ENCODE measurements around the gene ZNF426.
"Not testable (repeated sequence)": the region's sequence is repeated elsewhere in the genome, so short reads cannot be mapped to it uniquely, and the experiment has no call there.

The ZNF426 gene

GRCh38 chr19:9538183-9539058, at the start of gene ZNF426:
ZNF426 (minus strand) TSS chr19:9538645; CDS start chr19:9536232, 2,413 bp downstream.
- peak; percentile 84 for DNase-seq

DNA sequence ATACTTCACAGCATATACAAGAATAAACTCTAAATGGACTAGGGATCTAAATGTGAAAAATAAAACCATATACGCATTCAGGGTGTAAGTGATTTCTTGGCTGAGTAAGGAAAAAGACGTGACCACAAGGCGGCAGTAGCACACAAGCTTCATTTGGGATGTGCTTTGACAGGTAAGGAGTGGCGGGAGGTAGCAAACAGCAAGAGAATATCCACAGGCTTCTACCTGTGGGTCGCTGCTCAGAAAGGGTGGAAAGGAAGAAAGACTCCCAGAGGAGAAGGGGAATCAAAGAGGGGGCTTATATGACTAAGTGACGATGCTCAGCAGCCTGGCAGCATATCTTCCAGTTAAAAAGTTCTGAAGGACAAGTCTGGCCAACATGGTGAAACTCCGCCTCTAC, 48.3 kb upstream of the ZNF426 start:
- DNase-seq = peak; percentile 83

DNA sequence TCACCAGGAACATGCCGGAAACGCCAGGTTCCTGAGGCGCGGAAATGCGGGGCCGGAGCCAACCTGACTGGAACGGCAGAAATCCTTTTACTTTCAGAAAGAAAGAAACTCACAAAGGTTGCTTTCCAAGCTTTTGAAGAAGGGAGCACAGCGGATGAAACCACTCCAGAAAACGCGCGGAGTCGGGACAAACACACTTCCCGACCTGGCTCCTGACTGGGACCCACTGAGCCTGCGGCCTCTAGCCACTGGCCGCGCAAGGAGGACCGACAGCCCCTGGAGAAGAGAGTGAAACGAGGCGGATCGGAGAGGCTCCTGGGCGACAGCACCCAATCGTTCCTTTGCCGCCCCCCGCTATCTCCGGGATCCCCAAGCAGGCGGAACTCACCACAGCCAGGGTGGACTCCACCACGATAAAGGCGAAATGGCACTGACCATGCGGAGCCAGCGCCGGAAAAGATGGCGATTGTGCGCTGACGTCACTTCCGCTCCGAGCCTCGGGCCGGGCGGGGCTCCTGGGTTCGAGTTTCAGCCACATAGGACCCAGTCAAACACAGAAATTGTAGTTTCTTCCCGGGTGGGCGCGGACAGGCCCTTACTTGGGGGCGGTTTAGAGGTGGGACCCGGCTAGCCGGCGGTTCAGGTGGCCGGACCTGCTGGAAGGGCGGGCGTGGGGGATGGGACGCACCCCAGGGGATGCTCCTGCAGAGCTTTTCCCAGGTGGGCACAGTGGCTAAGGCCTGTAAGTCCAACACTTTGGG, 45.8 kb upstream of the ZNF426 start, which contains the start of gene ZNF121:
Gene ZNF121 (minus strand): TSS at position 432 of the 761 bp plus-strand sequence. CDS start 16,407 bp downstream, outside the sequence.
- peak; percentile 82 for DNase-seq

GRCh38 chr19:9582081-9582725, 43.8 kb upstream of the ZNF426 start:
- not testable (repeated sequence) for DNase-seq

- no peak for DNase-seq
These were observed 42.3 kb upstream of the ZNF426 start for GRCh38 chr19:9580728-9581127.

DNA sequence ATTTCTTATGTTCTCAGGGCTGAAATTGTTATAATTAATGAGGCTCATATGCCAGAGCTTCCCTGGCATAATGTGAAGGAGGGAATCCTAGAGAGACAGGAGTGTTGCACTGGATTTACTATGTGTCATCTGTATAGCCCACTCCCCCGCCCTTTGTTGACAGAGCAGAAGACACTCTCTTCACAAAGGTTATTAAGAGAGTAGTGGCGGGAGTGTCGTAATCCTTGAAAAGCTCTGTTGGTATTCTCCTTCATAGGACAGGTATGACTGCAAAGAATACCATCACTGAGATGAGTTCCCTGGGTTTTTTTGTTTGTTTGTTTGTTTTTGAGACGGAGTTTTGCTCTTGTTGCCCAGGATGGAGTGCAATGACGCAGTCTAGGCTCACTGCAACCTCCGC, 31.8 kb upstream of the ZNF426 start:
- no peak for DNase-seq

DNA sequence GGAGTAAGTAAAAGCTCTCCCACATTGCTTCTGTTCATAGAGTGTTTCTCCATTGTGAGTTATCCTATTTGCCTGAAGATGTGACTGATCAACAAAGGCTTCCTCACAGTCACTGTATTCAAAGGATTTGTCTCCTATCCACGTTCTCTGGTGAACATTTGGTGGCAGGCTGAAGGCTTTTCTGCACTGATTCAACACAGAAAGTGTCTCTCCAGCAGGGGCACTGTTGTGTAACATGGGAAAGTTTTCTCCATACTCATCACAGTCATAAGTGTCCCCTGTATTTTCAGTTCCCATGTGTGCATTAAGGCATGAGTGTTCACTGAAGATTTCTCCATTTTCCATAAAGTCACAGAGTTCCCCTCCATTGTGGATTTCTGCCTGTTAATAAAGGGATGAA, 28.3 kb upstream of the ZNF426 start:
- no peak for DNase-seq

DNA sequence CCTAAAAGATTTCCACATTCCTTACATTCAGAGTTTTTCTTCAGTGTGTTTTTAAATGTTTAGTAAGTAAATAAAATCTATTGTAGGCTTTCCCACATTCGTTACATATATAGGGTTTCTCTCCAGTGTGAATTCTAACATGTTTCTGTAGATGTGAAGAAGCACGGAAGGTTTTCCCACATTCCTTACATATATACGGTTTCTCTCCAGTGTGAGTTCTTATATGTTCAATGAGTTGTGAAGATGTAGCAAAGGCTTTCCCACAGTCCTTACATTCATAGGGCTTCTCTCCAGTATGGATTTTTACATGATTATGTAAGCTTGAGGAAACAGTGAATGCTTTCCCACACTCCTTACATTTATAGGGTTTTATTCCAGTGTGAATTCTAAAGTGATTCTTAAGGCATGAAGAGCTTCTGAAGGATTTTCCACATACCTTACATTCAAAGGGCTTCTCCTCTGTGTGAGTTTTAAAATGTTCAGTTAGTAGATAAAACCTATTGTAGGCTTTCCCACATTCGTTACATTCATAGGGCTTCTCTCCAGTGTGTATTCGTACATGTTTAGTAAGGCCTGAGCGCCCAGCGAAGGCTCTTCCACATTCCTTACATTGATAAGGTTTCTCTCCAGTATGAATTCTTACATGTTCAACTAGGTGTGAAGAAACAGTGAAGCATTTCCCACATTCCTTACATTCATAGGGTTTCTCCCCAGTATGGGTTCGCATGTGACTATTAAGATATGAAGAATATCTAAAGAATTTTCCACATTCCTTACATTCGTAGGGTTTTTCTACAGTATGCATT, 27.7 kb upstream of the ZNF426 start:
- DNase-seq = no peak

- DNase-seq = no peak
These were observed 14.3 kb upstream of the ZNF426 start for GRCh38 chr19:9552536-9553274.

DNA sequence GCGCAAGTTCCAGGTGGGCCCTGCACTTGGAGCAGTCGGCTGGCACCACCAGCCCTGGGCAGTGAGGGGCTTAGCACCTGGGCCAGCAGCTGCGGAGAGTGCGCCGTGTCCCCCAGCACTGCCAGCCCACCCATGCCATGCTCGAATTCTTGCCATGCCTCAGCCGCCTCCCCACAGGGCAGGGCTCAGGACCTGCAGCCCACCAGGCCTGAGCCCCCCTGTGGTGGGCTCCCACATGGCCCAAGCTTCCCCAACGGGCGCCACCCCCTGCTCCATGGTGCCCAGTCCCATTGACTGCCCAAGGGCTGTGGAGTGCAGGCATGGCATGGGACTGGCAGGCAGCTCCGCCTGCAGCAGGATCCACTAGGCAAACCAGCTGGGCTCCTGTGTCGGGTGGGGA, 9.4 kb upstream of the ZNF426 start:
- DNase-seq = no peak

- not testable (repeated sequence) for DNase-seq
These were observed 2.8 kb upstream of the ZNF426 start for GRCh38 chr19:9541281-9541680.

GRCh38 chr19:9539921-9540320, 1.5 kb upstream of the ZNF426 start:
- not testable (repeated sequence) for DNase-seq

DNA sequence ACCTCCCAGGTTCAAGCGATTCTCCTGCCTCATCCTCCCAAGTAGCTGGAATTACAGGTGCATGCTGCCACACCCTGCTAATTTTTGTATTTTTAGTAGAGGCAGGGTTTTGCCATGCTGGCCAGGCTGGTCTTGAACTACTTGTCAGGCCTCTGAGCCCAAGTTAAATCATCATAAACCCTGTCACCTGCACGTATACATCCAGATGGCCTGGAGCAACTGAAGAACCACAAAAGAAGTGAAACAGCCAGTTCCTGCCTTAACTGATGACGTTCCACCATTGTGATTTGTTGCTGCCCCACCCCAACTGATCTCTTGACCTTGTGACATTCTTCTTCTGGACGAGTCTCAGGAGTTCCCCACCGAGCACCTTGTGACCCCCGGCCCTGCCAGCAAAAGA, 756 bp upstream of the ZNF426 start:
- DNase-seq = not testable (repeated sequence)

GRCh38 chr19:9535934-9536333, 2.5 kb downstream of the ZNF426 start:
- no peak for DNase-seq

GRCh38 chr19:9531933-9532332, 6.5 kb downstream of the ZNF426 start:
- DNase-seq = no peak

DNA sequence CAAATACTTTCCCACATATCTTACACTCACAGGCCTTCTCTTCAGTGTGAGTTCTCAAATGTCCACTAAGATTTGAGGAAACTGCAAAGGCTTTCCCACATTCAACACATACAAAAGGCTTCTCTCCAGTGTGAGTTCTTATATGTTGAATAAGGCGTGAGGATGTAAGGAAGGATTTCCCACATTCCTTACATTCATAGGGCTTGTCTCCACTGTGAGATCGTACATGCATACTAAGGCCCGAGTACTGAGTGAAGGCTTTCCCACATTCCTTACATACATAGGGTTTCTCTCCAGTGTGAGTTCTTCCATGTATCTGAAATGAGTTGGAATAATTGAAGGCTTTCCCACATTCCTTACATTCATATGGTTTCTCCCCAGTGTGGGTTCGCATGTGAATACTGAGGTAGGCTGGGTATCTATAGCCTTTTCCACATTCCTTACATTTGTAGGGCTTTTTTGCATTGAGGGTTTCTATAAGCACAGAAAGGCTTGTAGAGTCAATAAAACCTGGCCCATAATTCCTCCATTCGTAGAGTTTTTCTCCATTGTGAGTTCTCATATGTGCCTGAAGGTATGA, 9.6 kb downstream of the ZNF426 start:
- DNase-seq = no peak

- DNase-seq = no peak
These were observed 14.5 kb downstream of the ZNF426 start for GRCh38 chr19:9523885-9524474.

DNA sequence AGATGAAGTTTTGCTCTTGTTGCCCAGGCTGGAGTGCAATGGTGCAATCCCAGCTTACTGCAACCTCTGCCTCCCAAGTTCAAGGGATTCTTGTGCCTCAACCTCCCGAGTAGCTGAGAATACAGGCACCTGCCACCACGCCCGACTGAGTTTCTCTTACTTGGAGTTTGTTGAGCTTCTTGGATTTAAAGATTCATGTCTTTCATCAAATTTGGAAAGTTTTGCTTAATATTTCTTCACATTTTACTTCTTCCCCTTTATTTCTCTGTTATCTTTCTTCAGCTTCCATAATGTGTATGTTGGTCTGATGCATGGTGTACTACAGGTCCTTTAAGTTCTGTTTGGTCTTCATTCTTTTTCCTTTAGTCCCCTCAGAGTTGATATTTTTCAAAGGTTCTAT, 31.2 kb downstream of the ZNF426 start:
- no peak for DNase-seq

DNA sequence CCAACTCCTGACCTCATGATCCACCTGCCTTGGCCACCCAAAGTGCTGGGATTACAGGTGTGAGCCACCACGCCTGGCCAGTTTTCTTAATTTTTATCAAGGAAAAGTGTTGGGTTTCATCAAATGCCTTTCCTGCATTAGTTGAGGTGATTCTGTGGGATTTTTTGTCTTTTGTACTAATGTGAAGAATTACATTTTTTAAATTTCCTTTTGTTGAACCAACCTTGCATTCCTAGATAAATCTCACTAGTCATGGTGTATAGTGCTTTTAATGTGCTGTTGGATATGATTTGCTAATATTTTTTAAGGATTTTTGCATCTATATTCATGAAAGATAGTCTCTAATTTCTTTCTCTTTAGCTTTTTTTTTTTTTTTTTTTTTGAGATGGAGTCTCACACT, 37.6 kb downstream of the ZNF426 start:
- no peak for DNase-seq

DNA sequence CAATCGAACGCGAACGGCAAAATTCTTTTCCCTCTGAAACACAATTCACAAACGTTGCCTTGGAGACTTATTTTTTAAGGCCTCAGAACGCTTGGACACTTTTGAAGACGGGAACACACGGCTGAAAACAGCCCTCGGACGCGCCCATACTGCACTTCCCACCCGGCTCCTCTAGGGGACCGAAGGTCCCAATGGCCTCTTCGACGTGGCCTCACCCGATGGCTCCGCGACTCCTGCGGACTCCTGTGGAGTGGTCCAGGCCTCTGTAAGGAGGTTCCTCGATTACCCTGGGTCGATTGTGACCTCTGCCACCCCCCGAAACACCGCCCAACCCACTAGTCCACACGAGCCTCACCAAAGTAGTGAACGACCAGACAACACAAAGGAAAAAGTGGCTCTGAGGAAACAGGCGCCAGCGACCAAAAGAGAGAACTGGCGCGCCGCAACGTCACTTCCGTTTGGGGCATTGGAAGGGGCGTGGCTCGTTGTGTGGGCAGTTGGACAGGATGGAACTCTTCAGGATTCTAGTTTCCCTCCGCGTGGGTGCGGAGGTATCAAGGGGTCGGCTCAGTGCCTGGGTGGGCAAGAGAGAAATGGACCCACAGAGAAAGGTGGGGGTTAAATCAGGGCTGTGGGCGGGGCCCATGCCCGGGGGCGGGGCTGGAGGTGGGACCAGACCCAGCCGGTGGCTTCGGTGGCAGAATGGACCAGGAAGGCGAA, 40.1 kb downstream of the ZNF426 start, which contains the start of gene ZNF560:
Gene ZNF560 (minus strand): TSS at position 434 of the 720 bp plus-strand sequence. CDS start 23,303 bp downstream, outside the sequence.
- DNase-seq = no peak
